Measurements from ENCODE around the gene PTPRE.

DNA sequence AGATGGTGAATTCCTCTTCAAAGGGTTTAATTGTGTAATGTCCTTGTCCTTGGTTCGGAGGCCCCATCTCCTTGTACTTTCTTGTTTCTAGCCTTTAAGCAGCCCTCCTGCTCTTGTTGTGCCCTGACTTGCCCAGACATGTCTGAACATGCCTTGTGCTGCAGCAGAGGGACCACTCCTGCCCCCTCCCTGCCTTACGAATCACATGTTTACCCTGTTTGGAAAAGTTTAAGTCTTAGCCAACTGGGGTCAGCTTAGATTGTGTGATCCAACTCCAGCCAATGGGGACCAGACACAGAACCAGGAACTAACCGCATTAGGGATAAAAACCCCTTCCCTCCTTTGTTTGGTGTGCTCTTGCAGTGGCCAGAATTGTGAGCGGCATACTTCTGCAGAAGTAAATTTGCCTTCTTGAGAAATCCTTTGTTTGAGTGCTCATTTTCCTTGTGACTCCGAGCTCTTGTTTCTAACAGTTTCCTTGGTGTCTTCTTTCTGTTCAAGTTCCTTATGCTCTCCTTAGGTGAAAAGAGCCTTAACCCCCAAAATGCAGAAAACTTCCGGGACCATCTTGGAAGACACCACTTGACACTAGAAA, 43.6 kb upstream of the PTPRE start:
- TF ChIP-seq ARNTL (CRISPR knock-in tag; IDR thresholded peaks at IDR 0.05; ENCODE audit: borderline replicate concordance, low read depth) (no peak), CSDC2 (CRISPR knock-in tag; IDR thresholded peaks at IDR 0.05) (no peak), CREB5 (CRISPR knock-in tag; IDR thresholded peaks at IDR 0.05; ENCODE audit: low read depth) (no peak), RARB (CRISPR knock-in tag; IDR thresholded peaks at IDR 0.05) (no peak), ZFP30 (CRISPR knock-in tag; IDR thresholded peaks at IDR 0.05) (no peak), POU6F1 (CRISPR knock-in tag; IDR thresholded peaks at IDR 0.05; ENCODE audit: borderline replicate concordance, low read depth) (no peak), ZC3H10 (CRISPR knock-in tag; IDR thresholded peaks at IDR 0.05) (no peak)
- TF ChIP-seq, protein P1, sequence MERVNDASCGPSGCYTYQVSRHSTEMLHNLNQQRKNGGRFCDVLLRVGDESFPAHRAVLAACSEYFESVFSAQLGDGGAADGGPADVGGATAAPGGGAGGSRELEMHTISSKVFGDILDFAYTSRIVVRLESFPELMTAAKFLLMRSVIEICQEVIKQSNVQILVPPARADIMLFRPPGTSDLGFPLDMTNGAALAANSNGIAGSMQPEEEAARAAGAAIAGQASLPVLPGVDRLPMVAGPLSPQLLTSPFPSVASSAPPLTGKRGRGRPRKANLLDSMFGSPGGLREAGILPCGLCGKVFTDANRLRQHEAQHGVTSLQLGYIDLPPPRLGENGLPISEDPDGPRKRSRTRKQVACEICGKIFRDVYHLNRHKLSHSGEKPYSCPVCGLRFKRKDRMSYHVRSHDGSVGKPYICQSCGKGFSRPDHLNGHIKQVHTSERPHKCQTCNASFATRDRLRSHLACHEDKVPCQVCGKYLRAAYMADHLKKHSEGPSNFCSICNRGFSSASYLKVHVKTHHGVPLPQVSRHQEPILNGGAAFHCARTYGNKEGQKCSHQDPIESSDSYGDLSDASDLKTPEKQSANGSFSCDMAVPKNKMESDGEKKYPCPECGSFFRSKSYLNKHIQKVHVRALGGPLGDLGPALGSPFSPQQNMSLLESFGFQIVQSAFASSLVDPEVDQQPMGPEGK (CRISPR knock-in tag; IDR thresholded peaks at IDR 0.05; ENCODE audit: borderline replicate concordance) = no peak

Data from SK-N-SH treated with all-trans-retinoic acid at 6 μM for 48 hours (cell line).